Neutrophil (primary cell): ENCODE measurements around the gene CHKA.

Experiments used
- H3K27ac ChIP-seq: fragments of 200-600 bp; sonication (generic); 2 replicates; pipeline ENCODE4 v1.5.1; 2016; ENCODE audit warnings: mild to moderate bottlenecking, moderate library complexity
- H3K27me3 ChIP-seq: fragments of 200-600 bp; sonication (generic); 2 replicates; pipeline ENCODE4 v1.6.0; 2016; ENCODE audit warnings: mild to moderate bottlenecking
- H3K36me3 ChIP-seq: fragments of 200-600 bp; sonication (generic); 2 replicates; pipeline ENCODE4 v1.5.1; 2017
- H3K4me1 ChIP-seq, 2 experiments: fragments of 200-600 bp in 1 of 2; sonication (generic) in 1 of 2; 1 replicate in 1 of 2; 2 replicates in 1 of 2; pipeline versions ENCODE4 v1.5.1 to v1.6.1; 2013 to 2016; ENCODE audit warnings: low read depth in 1 of 2, low read length in 1 of 2, mild to moderate bottlenecking in 1 of 2, moderate library complexity in 1 of 2; ENCODE audit not compliant: control insufficient read depth in 1 of 2, insufficient read depth in 1 of 2
- H3K4me3 ChIP-seq, 2 experiments: fragments of 200-600 bp in 1 of 2; sonication (generic) in 1 of 2; 1 replicate in 1 of 2; 2 replicates in 1 of 2; pipeline ENCODE4 v1.5.1; 2013 to 2016; ENCODE audit warnings: low read depth in 1 of 2, low read length in 1 of 2, mild to moderate bottlenecking in 1 of 2, moderate library complexity in 1 of 2
- H3K9me3 ChIP-seq: fragments of 200-600 bp; sonication (generic); 2 replicates; pipeline ENCODE4 v1.5.1; 2016
- CTCF ChIP-seq: fragments of 200-600 bp; sonication (generic); IDR thresholded peaks from 2 replicates; pipeline ENCODE4 v1.5.1; 2016; ENCODE audit warnings: antibody characterized with exemption

CHKA gene

GRCh38 chr11:68018730-68019190 lies 102.4 kb downstream of the CHKA start:
- Histone ChIP-seq H3K4me3 (no peak overlapping the region), H3K4me1 (peaks cover 9 to 10% of the 10 kb centered on the region in 2 experiments), H3K27me3 (no peaks in the 10 kb centered on the region), H3K27ac (no peak overlapping the region), H3K36me3 (peaks cover 91% of the 10 kb centered on the region), H3K9me3 (no peaks in the 10 kb centered on the region)
- no peak for TF ChIP-seq CTCF

GRCh38 chr11:68017980-68018729 lies 103.0 kb downstream of the CHKA start:
- no peak for TF ChIP-seq CTCF
- no peaks in the 10 kb centered on the region for H3K27me3 ChIP-seq
- H3K36me3 ChIP-seq = peaks cover 88% of the 10 kb centered on the region
- peaks cover 15 to 16% of the 10 kb centered on the region in 2 experiments for H3K4me1 ChIP-seq
- H3K9me3 ChIP-seq = no peaks in the 10 kb centered on the region
- H3K27ac ChIP-seq = no peak overlapping the region
- no peak overlapping the region for H3K4me3 ChIP-seq

- Histone ChIP-seq H3K36me3 (peaks cover 78% of the 10 kb centered on the region), H3K4me1 (peaks cover 25 to 26% of the 10 kb centered on the region in 2 experiments), H3K27ac (peak overlapping the region; percentile 37), H3K4me3 (no peak overlapping the region), H3K9me3 (no peaks in the 10 kb centered on the region), H3K27me3 (no peaks in the 10 kb centered on the region)
- TF ChIP-seq CTCF = no peak
These were observed 104.0 kb downstream of the CHKA start for GRCh38 chr11:68016904-68017817.

- Histone ChIP-seq H3K4me3 (no peak overlapping the region), H3K36me3 (peaks cover 69% of the 10 kb centered on the region), H3K27me3 (no peaks in the 10 kb centered on the region), H3K4me1 (peaks cover 33 to 35% of the 10 kb centered on the region in 2 experiments), H3K9me3 (no peaks in the 10 kb centered on the region), H3K27ac (peak overlapping the region; percentile 37)
- TF ChIP-seq CTCF = no peak
These were observed 104.9 kb downstream of the CHKA start for GRCh38 chr11:68016161-68016903.

- Histone ChIP-seq H3K4me3 (no peak overlapping the region), H3K4me1 (peaks cover 42 to 43% of the 10 kb centered on the region in 2 experiments), H3K9me3 (no peaks in the 10 kb centered on the region), H3K36me3 (peaks cover 61% of the 10 kb centered on the region), H3K27me3 (no peaks in the 10 kb centered on the region), H3K27ac (no peak overlapping the region)
- TF ChIP-seq CTCF = no peak
These were observed 105.7 kb downstream of the CHKA start for GRCh38 chr11:68015467-68015866.
